ENCODE measurements around the gene WIZ. TPM values are rescaled to one million over a fixed set of nuclear protein-coding genes. Genes with fewer than 3 reads are reported as not detected.

WIZ gene
- total RNA-seq, 1 donor from 2014 or later, result 34.1 TPM

- POLR2A ChIA-PET, result no interaction called here
- intact Hi-C loops (cut with micrococcal nuclease), result no loop called here
- CTCF ChIA-PET, result no interaction called here
- Mint-ChIP-seq H3K9me3 (no peaks in the 10 kb centered on the region), H3K4me1 (peaks cover 3% of the 10 kb centered on the region), H3K4me3 (no peak overlapping the region), H3K27me3 (no peaks in the 10 kb centered on the region), H3K27ac (no peak overlapping the region), H3K36me3 (ENCODE audit: low read depth) (no peaks in the 10 kb centered on the region)
- DNase-seq (no peak), ATAC-seq (ENCODE audit: low read depth) (no peak)
- TF ChIP-seq CTCF (IDR thresholded peaks at IDR 0.05), result no peak
Measured at GRCh38 chr19:15443325-15443724, 6.4 kb downstream of the WIZ start.

GRCh38 chr19:15442142-15442920, 7.4 kb downstream of the WIZ start:
- no peak for TF ChIP-seq CTCF (IDR thresholded peaks at IDR 0.05)
- ATAC-seq (ENCODE audit: low read depth) (no peak), DNase-seq (no peak)
- Mint-ChIP-seq H3K4me1 (no peaks in the 10 kb centered on the region), H3K27ac (no peak overlapping the region), H3K27me3 (no peaks in the 10 kb centered on the region), H3K4me3 (no peak overlapping the region), H3K9me3 (no peaks in the 10 kb centered on the region), H3K36me3 (ENCODE audit: low read depth) (no peaks in the 10 kb centered on the region)
- POLR2A ChIA-PET, result interaction anchor here (1.2 kb wide), 1 partner anchor 24 kb away, joined by 3 read pairs; the partner anchor contains the start of gene AKAP8L
- intact Hi-C loops (cut with micrococcal nuclease), result no loop called here
- CTCF ChIA-PET, result no interaction called here

GRCh38 chr19:15441317-15441716, 8.4 kb downstream of the WIZ start:
- H3K36me3 Mint-ChIP-seq (ENCODE audit: low read depth), result no peaks in the 10 kb centered on the region
- POLR2A ChIA-PET, result no interaction called here

GRCh38 chr19:15439821-15440641, 9.7 kb downstream of the WIZ start:
- Mint-ChIP-seq H3K27ac (no peak overlapping the region), H3K27me3 (no peaks in the 10 kb centered on the region), H3K4me3 (no peak overlapping the region), H3K4me1 (no peaks in the 10 kb centered on the region), H3K9me3 (no peaks in the 10 kb centered on the region), H3K36me3 (ENCODE audit: low read depth) (no peaks in the 10 kb centered on the region)
- CTCF ChIA-PET, result no interaction called here
- POLR2A ChIA-PET, result no interaction called here
- DNase-seq, result no peak
- ATAC-seq (ENCODE audit: low read depth), result no peak
- no peak for TF ChIP-seq CTCF (IDR thresholded peaks at IDR 0.05)
- intact Hi-C loops (cut with micrococcal nuclease), result no loop called here

More at GRCh38 chr19:15441317-15441716, 8.4 kb downstream of the WIZ start:
- no peaks in the 10 kb centered on the region for H3K9me3 Mint-ChIP-seq
- CTCF ChIA-PET, result no interaction called here
- no peak for DNase-seq
- ATAC-seq (ENCODE audit: low read depth), result no peak
- H3K27ac Mint-ChIP-seq, result no peak overlapping the region
- no peak for TF ChIP-seq CTCF (IDR thresholded peaks at IDR 0.05)
- H3K27me3 Mint-ChIP-seq, result no peaks in the 10 kb centered on the region
- intact Hi-C loops (cut with micrococcal nuclease), result no loop called here
- no peak overlapping the region for H3K4me3 Mint-ChIP-seq
- H3K4me1 Mint-ChIP-seq, result no peaks in the 10 kb centered on the region

- DNase-seq (no peak), ATAC-seq (ENCODE audit: low read depth) (no peak)
- Mint-ChIP-seq H3K4me1 (no peaks in the 10 kb centered on the region), H3K4me3 (no peak overlapping the region), H3K27ac (no peak overlapping the region), H3K36me3 (ENCODE audit: low read depth) (no peaks in the 10 kb centered on the region), H3K9me3 (no peaks in the 10 kb centered on the region), H3K27me3 (no peaks in the 10 kb centered on the region)
- intact Hi-C loops (cut with micrococcal nuclease), result no loop called here
- ChIA-PET CTCF (no interaction called here), POLR2A (no interaction called here)
- TF ChIP-seq CTCF (IDR thresholded peaks at IDR 0.05), result no peak
Measured at GRCh38 chr19:15439078-15439799, 10.5 kb downstream of the WIZ start.
